RWPE2 (cell line): ENCODE data around the gene KIF3A.

ENCODE experiments used
- ATAC-seq: fragments of 200-7000 bp; cut with Tn5 transposase; 3 replicates; pipeline ENCODE4 v1.9.1; 2021; ENCODE audit warnings: low read depth
- DNase-seq: peaks from one replicate; pipeline ENCODE4 v3.0.0-alpha.2; 2020; ENCODE audit warnings: low spot score
- H3K27ac ChIP-seq: fragments of 450-650 bp; 2 replicates; pipeline ENCODE4 v1.5.1; 2017; ENCODE audit warnings: mild to moderate bottlenecking; ENCODE audit not compliant: poor library complexity, severe bottlenecking
- H3K27me3 ChIP-seq: fragments of 250-450 bp; sonication (Bioruptor Pico); 2 replicates; pipeline ENCODE4 v1.5.1; 2021; ENCODE audit warnings: mild to moderate bottlenecking, moderate library complexity; ENCODE audit not compliant: insufficient read depth, poor library complexity, severe bottlenecking
- H3K36me3 ChIP-seq: fragments of 250-450 bp; sonication (Bioruptor Pico); 2 replicates; pipeline ENCODE4 v1.5.1; 2020; ENCODE audit warnings: low read depth, mild to moderate bottlenecking, moderate library complexity
- H3K4me1 ChIP-seq: fragments of 250-450 bp; sonication (Bioruptor Pico); 2 replicates; pipeline ENCODE4 v1.5.1; 2021; ENCODE audit warnings: mild to moderate bottlenecking, moderate library complexity; ENCODE audit not compliant: insufficient read depth, poor library complexity, severe bottlenecking
- H3K4me3 ChIP-seq: fragments of 250-450 bp; sonication (Bioruptor Pico); 2 replicates; pipeline ENCODE4 v1.5.1; 2021; ENCODE audit warnings: mild to moderate bottlenecking, moderate library complexity; ENCODE audit not compliant: severe bottlenecking
- H3K9me3 ChIP-seq: fragments of 250-450 bp; sonication (Bioruptor Pico); 2 replicates; pipeline ENCODE4 v1.5.1; 2021; ENCODE audit warnings: mild to moderate bottlenecking, moderate library complexity; ENCODE audit not compliant: severe bottlenecking
- CTCF ChIP-seq: fragments of 450-650 bp; IDR thresholded peaks from one replicate; pipeline ENCODE4 v1.5.1; 2017; ENCODE audit warnings: mild to moderate bottlenecking, moderate library complexity; ENCODE audit not compliant: poor library complexity, severe bottlenecking

The KIF3A gene

GRCh38 chr5:132764051-132764450 is 26.7 kb upstream of the KIF3A start:
- peaks cover 64% of the 10 kb centered on the region for H3K36me3 ChIP-seq
- no peaks in the 10 kb centered on the region for H3K9me3 ChIP-seq
- no peak for TF ChIP-seq CTCF
- H3K27ac ChIP-seq = no peak overlapping the region
- ATAC-seq = no peak
- no peak overlapping the region for H3K4me3 ChIP-seq
- DNase-seq = peak; percentile 56
- no peaks in the 10 kb centered on the region for H3K27me3 ChIP-seq
- H3K4me1 ChIP-seq = no peaks in the 10 kb centered on the region

- Histone ChIP-seq H3K27me3 (no peaks in the 10 kb centered on the region), H3K27ac (no peak overlapping the region), H3K36me3 (peaks cover 70% of the 10 kb centered on the region), H3K9me3 (no peaks in the 10 kb centered on the region), H3K4me3 (no peak overlapping the region), H3K4me1 (no peaks in the 10 kb centered on the region)
- ATAC-seq = no peak
- TF ChIP-seq CTCF = no peak
- peak; percentile 45 for DNase-seq
These were observed 26.1 kb upstream of the KIF3A start for GRCh38 chr5:132763181-132764036.

DNA sequence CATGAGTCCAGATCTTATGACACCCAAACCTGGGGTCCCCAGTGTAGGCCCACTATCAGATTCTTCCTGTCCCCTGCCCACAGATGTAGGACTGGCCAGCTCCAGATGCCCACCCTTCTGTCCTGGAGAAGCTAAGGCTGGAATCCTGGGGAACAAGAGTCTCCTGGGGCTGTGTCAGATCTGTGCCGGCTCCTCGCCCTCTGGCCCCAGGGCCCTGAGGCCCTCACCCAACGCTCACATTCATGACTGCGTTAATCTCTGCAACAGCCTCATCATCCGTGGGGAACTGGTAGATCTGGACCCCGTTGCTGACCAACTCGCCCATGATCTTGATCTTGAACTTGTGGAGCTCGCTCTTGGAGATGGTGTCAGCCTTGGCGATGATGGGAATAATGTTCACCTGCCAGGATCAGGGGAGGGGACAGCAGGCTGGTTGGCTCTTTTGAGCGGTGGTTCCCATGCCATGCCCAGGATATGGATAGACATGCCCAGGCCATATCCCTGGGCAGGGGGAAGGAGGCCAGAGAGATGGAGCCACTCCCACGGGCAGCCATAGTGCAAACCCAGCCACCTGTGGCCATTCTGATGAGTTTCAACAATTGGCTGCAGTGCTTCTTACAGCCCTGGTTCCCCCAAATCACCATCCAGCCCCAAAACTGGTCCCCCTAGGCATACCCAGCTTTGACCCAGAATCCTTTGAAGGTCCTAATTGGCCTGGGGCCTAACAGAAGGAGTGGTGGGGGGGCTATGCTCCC is 25.1 kb upstream of the KIF3A start:
- ATAC-seq (no peak), DNase-seq (peak; percentile 46)
- H3K4me3 ChIP-seq = no peak overlapping the region
- H3K9me3 ChIP-seq = no peaks in the 10 kb centered on the region
- TF ChIP-seq CTCF = no peak
- peaks cover 73% of the 10 kb centered on the region for H3K36me3 ChIP-seq
- no peaks in the 10 kb centered on the region for H3K4me1 ChIP-seq
- H3K27me3 ChIP-seq = no peaks in the 10 kb centered on the region
- H3K27ac ChIP-seq = no peak overlapping the region

DNA sequence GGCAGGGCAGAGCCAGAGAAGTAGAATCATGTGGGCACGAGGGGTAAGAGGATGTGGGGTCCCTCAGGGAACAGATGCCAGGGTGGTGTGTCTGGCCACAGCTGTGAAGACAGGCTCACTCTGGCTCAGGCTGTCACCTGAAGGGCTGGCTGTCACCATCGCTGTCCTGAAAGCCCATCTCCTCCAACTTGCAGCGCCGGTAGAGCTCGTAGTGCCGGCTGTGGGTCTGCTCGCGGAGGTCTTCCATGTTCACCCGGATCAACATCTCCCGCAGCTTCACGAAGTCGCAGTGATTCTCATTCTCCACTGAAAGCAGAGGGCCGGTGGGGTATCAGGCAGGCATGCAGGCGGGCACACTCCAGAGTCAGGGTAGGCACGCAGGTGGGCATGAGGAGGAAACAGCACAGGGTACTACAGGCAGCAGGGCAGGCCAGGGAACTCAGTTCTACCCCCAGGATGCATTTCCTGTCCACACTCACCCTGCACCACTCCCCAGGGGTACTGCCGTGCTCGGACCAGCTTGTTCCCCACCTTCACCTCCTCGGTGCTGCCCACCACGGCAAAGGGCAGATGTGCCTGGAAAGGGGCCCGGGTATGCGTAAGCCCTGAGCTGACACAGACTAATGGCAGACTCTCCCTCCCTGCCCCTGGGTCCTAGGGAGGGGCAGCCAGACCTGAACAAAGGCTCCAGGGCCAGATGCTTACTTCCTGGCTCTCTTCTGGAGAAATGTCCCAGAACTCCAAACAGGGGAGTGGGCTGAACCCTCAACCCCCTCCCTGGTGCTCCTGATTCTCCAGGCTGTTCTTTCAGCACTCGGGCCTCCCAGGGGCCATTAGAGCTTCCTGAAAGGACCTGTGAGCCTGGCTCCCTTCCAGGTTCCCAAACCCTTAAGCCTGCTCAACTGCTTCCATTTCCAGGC is 24.2 kb upstream of the KIF3A start:
- Histone ChIP-seq H3K36me3 (peaks cover 74% of the 10 kb centered on the region), H3K9me3 (no peaks in the 10 kb centered on the region), H3K27ac (no peak overlapping the region), H3K4me1 (no peaks in the 10 kb centered on the region), H3K4me3 (no peak overlapping the region), H3K27me3 (no peaks in the 10 kb centered on the region)
- TF ChIP-seq CTCF = no peak
- DNase-seq = peak; percentile 52
- ATAC-seq = no peak
